Hindlimb muscle (tissue), 1 donor: ENCODE measurements around the gene OR5T3. TPM values are rescaled to one million over a fixed set of nuclear protein-coding genes. Genes with fewer than 3 reads are reported as not detected.
"Not testable (repeated sequence)": the region's sequence is repeated elsewhere in the genome, so short reads cannot be mapped to it uniquely, and the experiment has no call there.

Experiments
- DNase-seq: peaks from one replicate; pipeline ENCODE4 v3.0.0-alpha.2; 2013
- polyA plus RNA-seq: library from polyadenylated mRNA; unstranded; fragments of 120-200 nt; gene quantifications from one replicate; pipeline ENCODE4 v1.2.1, GENCODE V29; 2013; ENCODE audit not compliant: insufficient read length

Gene OR5T3
- not detected for polyA plus RNA-seq

DNA sequence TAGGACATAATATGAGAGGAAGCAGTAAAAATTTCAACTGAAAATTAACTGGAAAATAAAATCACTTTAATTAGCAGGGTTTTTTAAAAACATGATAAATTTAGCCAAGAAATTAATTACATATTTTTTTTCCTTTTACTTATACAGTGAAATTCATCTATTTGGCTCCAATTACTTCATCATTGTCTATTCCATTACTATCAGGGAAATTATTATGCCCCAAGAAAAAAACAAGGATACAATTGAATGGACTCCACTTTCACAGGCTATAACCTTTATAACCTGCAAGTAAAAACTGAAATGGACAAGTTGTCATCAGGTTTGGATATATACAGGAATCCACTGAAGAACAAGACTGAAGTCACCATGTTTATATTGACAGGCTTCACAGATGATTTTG lies at the start of gene OR5T3:
Gene OR5T3 (plus strand): TSS at position 301 of the 400 bp plus-strand sequence. CDS start 0 bp downstream, at position 301.
- no peak for DNase-seq

DNA sequence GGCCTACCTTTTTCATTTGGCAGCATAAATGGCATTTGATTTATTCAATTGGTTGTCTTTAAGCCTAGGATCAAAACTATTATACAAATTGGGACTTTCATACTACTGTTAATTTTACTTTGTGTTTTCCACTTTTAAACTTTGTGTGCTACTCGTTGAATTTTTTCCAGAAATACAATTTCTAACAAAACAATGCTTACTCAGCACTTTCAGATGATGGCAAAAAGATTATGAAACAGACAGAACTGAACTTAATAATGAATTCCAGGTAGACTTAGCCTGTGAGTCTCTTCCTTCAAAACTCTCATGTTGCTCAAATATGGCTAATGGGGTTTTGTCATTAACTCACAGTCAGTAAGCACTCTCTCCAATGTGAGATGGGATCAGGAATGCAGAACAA lies 44.3 kb upstream of the OR5T3 start:
- no peak for DNase-seq

DNA sequence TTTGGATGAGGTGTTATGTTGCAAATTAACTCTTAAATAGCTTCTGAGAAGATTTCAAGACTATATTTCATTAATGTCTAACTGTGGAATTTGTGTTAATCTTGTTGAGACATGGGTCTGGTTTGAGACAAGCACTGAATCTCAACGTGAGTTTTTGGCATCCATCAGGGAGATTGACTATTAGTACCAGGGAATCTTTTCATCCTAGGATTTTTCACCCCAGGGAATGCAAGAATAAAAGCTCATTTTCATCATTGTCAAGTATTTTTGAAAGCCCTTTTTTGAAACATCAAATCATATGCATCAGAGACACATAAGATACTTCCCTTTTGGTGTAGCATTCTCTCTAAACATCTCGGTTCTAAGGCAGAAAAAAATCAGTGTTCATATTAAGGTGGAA lies 37.5 kb upstream of the OR5T3 start:
- DNase-seq: no peak

DNA sequence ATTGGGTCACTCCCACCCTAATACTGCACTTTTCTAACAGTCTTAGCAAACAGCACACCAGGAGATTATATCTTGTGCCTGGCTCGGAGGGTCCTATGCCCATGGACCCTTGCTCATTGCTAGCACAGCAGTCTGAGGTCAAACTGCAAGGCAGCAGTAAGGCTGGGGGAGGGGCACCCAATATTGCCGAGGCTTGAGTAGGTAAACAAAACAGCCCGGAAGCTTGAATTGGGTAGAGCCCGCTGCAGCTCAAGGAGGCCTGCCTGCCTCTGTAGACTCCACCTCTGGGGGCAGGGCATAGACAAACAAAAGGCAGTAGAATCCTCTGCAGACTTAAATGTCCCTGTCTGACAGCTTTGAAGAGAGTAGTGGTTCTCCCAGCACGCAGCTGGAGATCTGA lies 32.3 kb upstream of the OR5T3 start:
- not testable (repeated sequence) for DNase-seq

DNA sequence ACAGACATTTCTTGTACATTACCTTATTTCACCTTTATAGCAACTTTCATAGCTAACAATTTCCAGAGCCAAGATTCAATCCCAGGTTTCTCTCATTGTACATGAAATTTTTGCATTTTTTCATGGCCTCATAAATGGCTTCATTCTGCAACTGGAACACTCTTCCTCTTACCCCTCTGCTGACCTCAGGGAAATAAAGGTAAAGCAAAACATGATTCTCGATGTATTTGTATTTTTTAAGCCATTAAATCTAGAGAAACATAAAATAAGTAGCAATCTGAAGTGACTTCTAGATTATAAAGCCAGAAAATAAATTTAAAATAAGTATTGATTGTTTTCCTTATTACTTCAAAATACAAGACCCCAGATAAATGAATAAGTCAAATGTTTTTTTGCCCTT lies 17.9 kb upstream of the OR5T3 start, which contains the start of gene OR5T2:
Gene OR5T2 (minus strand): TSS at position 101 of the 400 bp plus-strand sequence. CDS start 1,193 bp downstream, outside the sequence.
- DNase-seq: no peak

DNA sequence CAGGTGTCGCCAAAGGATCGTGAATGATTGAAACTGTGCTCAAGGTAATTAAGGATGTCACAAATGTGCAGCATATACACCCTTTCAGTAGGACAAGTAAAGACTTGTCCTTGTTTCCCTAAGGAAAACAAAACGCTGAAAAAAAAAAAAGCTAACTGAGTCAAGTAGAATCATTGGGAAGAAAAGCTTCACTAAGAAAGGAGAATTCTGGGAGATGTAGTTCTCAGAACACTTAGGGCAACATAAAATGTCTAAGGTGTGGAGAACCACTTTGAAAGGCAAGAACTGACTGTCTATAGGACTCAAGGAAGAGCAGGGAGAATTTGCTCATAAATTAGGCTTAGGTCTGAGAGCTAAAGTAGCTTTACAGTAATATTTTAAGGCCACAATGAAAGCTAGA lies 19.0 kb downstream of the OR5T3 start:
- DNase-seq: no peak

DNA sequence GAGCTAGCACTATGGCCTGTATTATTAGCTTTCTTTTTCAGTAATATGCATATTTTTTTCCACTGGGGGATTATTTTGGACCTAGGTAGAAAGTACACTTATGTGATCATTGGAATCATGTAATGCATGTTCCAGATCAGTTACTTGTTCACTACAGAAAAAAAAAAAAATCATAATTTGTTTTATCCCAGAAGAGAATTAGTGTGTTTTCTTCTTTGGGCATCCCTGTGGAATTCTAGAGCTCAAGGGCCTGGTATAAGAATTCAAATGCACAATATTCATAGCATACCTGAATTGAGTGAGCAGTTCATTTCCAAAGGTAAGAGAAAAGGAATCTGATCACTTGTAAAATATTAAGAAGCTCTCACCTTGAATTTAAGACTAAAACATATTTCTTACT lies 21.8 kb downstream of the OR5T3 start, which contains the start of gene OR5T1:
Gene OR5T1 (plus strand): TSS at position 301 of the 400 bp plus-strand sequence. CDS start 1,485 bp downstream, outside the sequence.
- no peak for DNase-seq

DNA sequence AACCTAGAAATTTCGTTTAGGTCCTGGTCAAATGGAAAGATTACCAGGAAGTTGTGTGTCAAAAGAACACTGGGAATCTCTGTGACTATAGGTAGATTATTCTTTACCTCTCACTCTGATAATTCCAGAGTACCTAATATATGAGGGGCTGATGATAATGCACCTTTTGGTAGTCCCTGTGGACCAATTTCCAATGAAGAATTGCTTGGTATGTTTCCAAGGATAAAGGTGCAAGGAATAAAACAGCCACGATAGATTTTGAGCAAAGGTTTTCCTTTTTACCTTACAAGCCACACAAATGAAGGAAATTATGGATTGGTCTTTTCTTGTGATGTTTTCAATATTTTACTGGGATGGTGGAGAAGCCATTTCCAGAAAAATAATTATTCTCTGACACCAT lies 40.1 kb downstream of the OR5T3 start, which contains the start of gene OR8H1:
Gene OR8H1 (minus strand): TSS at position 101 of the 400 bp plus-strand sequence. CDS start 1,192 bp downstream, outside the sequence.
- no peak for DNase-seq

DNA sequence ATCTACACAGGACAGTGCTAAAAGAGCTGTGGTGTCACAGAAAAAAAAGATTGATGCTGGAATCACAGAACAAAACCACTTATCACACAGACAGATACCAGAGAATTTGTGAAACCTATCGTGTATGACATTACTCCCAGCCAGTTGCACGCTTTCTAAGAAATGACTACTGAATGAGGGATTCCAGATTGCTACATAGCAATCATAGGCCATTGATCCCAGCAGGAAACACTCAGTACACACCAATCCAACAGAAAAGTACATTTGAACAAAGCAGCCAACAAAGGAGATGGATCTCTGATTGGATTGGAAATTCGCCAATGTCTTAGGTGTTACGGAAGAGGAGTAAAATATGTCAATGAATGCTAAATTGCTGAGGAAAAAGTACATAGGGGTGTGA lies 44.8 kb downstream of the OR5T3 start:
- no peak for DNase-seq

Other genes with a start within 250 kb of the OR5T3 start
- not detected for gene OR5AS1, start 224.6 kb upstream of the OR5T3 start, polyA plus RNA-seq
- not detected for gene OR8I2, start 158.9 kb upstream of the OR5T3 start, polyA plus RNA-seq
- gene OR8H2, start 148.6 kb upstream of the OR5T3 start, polyA plus RNA-seq: not detected
- not detected for gene OR8H3, start 129.9 kb upstream of the OR5T3 start, polyA plus RNA-seq
- gene OR8J3, start 112.1 kb upstream of the OR5T3 start, polyA plus RNA-seq: not detected
- not detected for gene OR8K5, start 91.9 kb upstream of the OR5T3 start, polyA plus RNA-seq
- not detected for gene OR5J2, start 75.6 kb upstream of the OR5T3 start, polyA plus RNA-seq
- not detected for gene OR5T2, start 18.0 kb upstream of the OR5T3 start, polyA plus RNA-seq
- not detected for gene OR5T1, start 21.9 kb downstream of the OR5T3 start, polyA plus RNA-seq
- gene OR8H1, start 40.0 kb downstream of the OR5T3 start, polyA plus RNA-seq: not detected
- not detected for gene OR8K3, start 62.9 kb downstream of the OR5T3 start, polyA plus RNA-seq
- gene OR8K1, start 93.8 kb downstream of the OR5T3 start, polyA plus RNA-seq: not detected
- gene OR8J1, start 102.0 kb downstream of the OR5T3 start, polyA plus RNA-seq: not detected
- gene OR8U1, start 123.4 kb downstream of the OR5T3 start, polyA plus RNA-seq: not detected
- gene OR5AL1, start 160.4 kb downstream of the OR5T3 start, polyA plus RNA-seq: not detected
- not detected for gene OR5M3, start 221.1 kb downstream of the OR5T3 start, polyA plus RNA-seq
- not detected for gene OR5M8, start 239.1 kb downstream of the OR5T3 start, polyA plus RNA-seq